Stimulated activated naive B cell treated with anti-CD40 and anti-IgM and Interleukin-4, amounts not matched to agents 10 μg/mL and 1 μg/mL and 100 μg/mL, for 72 hours (primary cell): ENCODE results near the gene NPIPB8.
"Not testable (repeated sequence)": the region's sequence is repeated elsewhere in the genome, so short reads cannot be mapped to it uniquely, and the experiment has no call there.

Experiments used
- ATAC-seq, 2 donors: fragments of 150-1000 bp; cut with Tn5 transposase; replicated peaks; 2 replicates each; pipeline ENCODE4 v1.10.0; 2021; ENCODE audit warnings: moderate library complexity in 1 of 2
- DNase-seq: peaks from one replicate; pipeline ENCODE4 v3.0.0; 2021
- H3K27ac Mint-ChIP-seq: one replicate; pipeline ENCODE4 v1.8.0; 2022; ENCODE audit warnings: mild to moderate bottlenecking, mixed read lengths
- H3K27me3 Mint-ChIP-seq, 2 donors: one replicate each; pipeline ENCODE4 v1.8.0; 2022; ENCODE audit warnings: mixed read lengths in 2 of 2
- H3K36me3 Mint-ChIP-seq, 2 donors: one replicate each; pipeline ENCODE4 v1.8.0; 2022; ENCODE audit warnings: mixed read lengths in 2 of 2, mild to moderate bottlenecking in 1 of 2
- H3K4me1 Mint-ChIP-seq, 2 donors: one replicate each; pipeline ENCODE4 v1.8.0; 2022; ENCODE audit warnings: mixed read lengths in 2 of 2, mild to moderate bottlenecking in 1 of 2
- H3K4me3 Mint-ChIP-seq, 2 donors: one replicate each; pipeline ENCODE4 v1.8.0; 2022; ENCODE audit warnings: mild to moderate bottlenecking in 2 of 2, mixed read lengths in 2 of 2, moderate library complexity in 1 of 2
- H3K9me3 Mint-ChIP-seq, 2 donors: one replicate each; pipeline ENCODE4 v1.8.0; 2022; ENCODE audit warnings: mixed read lengths in 2 of 2, mild to moderate bottlenecking in 1 of 2

The NPIPB8 gene

DNA sequence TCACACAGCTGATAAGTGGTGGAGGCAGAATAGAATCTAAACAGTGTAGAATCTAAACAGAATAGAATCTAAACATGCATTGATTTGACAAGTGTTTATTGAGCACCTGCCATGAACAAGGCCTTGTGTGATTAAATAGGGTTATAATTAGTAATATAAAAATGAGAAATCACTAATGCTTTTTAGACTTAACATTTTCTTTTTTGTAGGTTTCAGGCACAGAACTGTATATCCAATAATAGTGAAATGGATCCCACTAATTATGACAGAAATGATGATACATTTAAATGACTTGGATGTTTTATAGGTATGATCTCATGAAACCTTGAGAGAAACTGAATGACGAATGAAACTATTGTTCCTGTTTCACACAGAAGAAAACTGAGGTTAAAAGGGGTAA is at the start of gene NPIPB8:
Gene NPIPB8, plus strand, starts transcription at position 301 of the 400 bp plus-strand sequence. CDS start 296 bp downstream, outside the sequence.
- not testable (repeated sequence) for H3K4me3 Mint-ChIP-seq, H3K9me3 Mint-ChIP-seq, H3K4me1 Mint-ChIP-seq, ATAC-seq, H3K36me3 Mint-ChIP-seq, H3K27me3 Mint-ChIP-seq, H3K27ac Mint-ChIP-seq, DNase-seq

DNA sequence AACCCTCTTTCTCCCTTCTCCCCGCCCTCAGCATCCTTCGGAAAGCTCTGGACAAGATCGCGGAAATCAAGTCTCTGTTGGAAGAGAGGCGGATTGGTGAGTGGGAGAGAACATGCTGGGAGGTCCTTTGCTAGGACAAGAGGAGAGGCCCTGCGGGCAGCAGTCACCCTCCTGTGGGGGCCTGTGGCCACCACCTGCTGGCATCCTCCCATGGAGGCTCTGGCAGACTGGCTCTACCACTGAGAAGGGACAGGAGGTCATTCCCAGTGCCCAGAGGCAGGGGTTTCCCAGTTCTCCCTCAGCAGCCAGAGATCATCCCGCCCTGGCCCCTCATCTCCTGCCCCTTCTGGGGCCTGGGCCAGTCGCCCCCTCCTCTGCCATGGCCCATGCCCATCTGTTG is 48.8 kb upstream of the NPIPB8 start:
- H3K9me3 Mint-ChIP-seq, result no peaks in the 10 kb centered on the region
- H3K4me1 Mint-ChIP-seq, result peaks cover 5 to 11% of the 10 kb centered on the region in 2 donors
- H3K27me3 Mint-ChIP-seq, result no peaks in the 10 kb centered on the region
- no peak for ATAC-seq
- peaks cover 56 to 63% of the 10 kb centered on the region in 2 donors for H3K36me3 Mint-ChIP-seq
- DNase-seq, result no peak
- no peak overlapping the region for H3K4me3 Mint-ChIP-seq
- peak overlapping the region; percentile 25 for H3K27ac Mint-ChIP-seq

DNA sequence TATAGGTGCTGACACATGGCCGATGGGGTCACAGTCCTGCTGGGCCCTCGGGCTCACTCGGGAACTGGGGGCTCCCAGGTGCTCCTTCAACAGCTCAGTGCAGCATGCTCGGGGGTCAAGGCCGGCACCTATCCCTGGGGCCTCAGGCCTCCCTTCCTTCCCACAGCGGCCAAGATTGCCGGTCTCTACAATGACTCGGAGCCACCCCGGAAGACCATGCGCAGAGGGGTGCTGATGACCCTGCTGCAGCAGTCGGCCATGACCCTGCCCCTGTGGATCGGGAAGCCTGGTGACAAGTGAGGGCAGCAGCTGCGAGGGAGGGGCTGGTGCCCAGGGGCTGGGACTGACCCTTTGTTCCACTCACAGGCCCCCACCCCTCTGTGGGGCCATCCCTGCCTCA is 47.9 kb upstream of the NPIPB8 start:
- H3K9me3 Mint-ChIP-seq, result no peaks in the 10 kb centered on the region
- peaks cover 50 to 59% of the 10 kb centered on the region in 2 donors for H3K36me3 Mint-ChIP-seq
- H3K27ac Mint-ChIP-seq, result no peak overlapping the region
- H3K4me3 Mint-ChIP-seq, result no peak overlapping the region
- no peak for DNase-seq
- ATAC-seq, result no peak
- H3K27me3 Mint-ChIP-seq, result no peaks in the 10 kb centered on the region
- H3K4me1 Mint-ChIP-seq, result peaks cover 5 to 11% of the 10 kb centered on the region in 2 donors

DNA sequence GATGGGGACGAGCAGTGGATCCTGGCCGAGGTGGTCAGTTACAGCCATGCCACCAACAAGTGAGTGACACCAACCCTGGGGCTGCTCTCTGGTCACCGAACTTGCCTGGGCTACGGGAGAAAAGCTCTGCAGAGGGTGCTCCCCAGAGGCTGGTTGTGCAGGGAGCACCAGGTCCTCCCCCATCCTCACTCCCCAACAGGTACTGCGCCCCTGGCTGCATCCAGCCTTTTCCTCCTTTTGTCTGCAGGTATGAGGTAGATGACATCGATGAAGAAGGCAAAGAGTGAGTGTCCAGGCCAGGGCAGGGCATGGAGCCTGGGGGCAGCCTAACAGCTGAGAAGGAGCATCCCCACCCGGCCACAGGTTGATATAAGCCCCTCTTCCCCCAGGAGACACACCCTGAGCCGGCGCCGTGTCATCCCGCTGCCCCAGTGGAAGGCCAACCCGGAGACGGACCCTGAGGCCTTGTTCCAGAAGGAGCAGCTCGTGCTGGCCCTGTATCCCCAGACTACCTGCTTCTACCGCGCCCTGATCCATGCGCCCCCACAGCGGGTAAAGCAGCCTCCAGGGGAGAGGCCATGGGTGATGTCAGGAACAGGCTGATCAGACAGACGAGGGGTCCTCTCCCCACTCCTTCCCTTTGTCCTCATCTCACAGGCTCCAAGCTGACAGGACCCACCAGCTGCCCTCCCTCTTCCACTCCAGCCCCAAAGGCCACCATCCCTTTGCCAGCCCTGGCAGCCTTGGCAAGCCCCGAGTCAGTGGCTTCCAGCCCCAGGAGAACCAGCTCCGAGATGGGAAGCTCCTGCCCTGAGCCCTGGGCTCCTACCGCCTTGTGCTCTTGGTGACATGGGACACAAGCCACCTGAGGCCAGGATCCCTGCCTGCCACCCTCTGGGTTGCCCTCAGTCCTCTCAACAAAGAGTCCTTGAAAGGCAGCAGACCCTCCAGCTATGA is 47.2 kb upstream of the NPIPB8 start:
- no peaks in the 10 kb centered on the region for H3K27me3 Mint-ChIP-seq
- no peak for ATAC-seq
- H3K27ac Mint-ChIP-seq, result no peak overlapping the region
- peaks cover 46 to 52% of the 10 kb centered on the region in 2 donors for H3K36me3 Mint-ChIP-seq
- peaks cover 3 to 9% of the 10 kb centered on the region in 2 donors for H3K4me1 Mint-ChIP-seq
- no peaks in the 10 kb centered on the region for H3K9me3 Mint-ChIP-seq
- no peak for DNase-seq
- no peak overlapping the region for H3K4me3 Mint-ChIP-seq

DNA sequence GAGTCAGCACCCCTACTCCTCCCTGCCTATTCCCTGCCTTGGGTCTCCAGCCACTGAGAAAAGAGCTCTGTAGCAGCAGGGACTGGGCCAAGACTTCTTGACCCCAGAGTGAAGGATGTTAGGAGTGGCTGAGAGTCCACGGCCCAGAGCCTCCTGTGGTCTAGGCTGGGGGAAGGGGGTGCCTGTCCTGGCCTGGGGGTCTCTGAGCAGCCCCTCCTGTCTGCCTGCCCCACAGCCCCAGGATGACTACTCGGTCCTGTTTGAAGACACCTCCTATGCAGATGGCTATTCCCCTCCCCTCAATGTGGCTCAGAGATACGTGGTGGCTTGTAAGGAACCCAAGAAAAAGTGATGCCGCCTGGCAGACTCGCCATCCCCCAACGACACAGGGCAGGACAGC is 46.5 kb upstream of the NPIPB8 start:
- DNase-seq, result no peak
- Mint-ChIP-seq H3K4me1 (peaks cover 0 to 4% of the 10 kb centered on the region in 2 donors), H3K27ac (no peak overlapping the region), H3K36me3 (peaks cover 42 to 48% of the 10 kb centered on the region in 2 donors), H3K27me3 (no peaks in the 10 kb centered on the region), H3K9me3 (no peaks in the 10 kb centered on the region), H3K4me3 (no peak overlapping the region)
- no peak for ATAC-seq

DNA sequence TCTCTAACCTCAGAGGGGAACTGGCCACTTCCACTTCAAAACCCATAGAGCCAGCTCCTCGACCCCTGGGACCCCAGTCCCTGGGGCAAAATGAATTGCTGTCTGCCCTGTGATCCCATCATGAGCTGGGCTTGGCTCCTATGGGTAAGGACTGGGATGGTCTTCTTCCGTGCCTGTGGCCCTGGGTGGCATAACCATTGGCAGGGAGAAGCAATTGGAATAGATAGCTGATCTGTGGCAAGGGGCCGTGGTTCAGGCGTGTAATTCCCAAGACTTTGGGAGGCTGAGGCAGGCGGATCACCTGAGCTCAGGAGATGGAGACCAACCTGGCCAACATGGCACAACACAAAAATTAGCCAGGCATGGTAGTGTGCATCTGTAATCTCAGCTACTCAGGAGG is 45.4 kb upstream of the NPIPB8 start:
- DNase-seq (no peak), ATAC-seq (no peak)
- Mint-ChIP-seq H3K4me3 (no peak overlapping the region), H3K9me3 (no peaks in the 10 kb centered on the region), H3K27ac (peak overlapping the region; percentile 76), H3K4me1 (peaks cover 2 to 4% of the 10 kb centered on the region in 2 donors), H3K27me3 (peaks cover 7 to 8% of the 10 kb centered on the region in 2 donors), H3K36me3 (peaks cover 38 to 39% of the 10 kb centered on the region in 2 donors)

DNA sequence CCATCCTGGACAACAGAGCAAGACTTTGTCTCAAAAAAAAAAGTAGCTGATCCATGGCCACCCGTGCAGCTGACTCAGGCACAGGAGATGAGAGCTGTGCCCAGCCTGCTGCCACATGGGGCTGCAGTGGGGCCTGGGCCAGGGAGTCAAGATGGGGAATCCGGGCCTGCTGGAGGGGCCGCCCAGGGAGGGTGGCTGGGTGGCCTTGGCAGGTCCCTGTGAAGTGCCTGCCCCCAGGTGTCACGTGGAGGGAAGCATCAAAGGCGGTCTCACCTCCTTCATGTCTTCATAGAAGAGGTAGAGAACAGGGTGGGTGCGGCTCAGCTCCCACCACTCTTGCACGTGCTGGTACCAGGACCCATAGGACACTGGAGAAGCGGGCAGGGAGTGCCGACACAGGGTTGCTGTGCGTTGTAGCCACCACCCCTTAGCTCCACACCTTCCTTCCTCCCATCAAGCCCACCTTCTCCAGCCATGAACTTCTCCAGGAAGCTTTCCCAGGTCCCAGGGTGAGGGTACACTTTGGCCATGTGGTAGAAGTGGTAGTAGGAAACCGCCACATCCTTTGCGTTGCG is 44.8 kb upstream of the NPIPB8 start:
- H3K36me3 Mint-ChIP-seq, result peaks cover 38 to 39% of the 10 kb centered on the region in 2 donors
- H3K4me3 Mint-ChIP-seq, result no peak overlapping the region
- H3K27me3 Mint-ChIP-seq, result peaks cover 7 to 9% of the 10 kb centered on the region in 2 donors

DNA sequence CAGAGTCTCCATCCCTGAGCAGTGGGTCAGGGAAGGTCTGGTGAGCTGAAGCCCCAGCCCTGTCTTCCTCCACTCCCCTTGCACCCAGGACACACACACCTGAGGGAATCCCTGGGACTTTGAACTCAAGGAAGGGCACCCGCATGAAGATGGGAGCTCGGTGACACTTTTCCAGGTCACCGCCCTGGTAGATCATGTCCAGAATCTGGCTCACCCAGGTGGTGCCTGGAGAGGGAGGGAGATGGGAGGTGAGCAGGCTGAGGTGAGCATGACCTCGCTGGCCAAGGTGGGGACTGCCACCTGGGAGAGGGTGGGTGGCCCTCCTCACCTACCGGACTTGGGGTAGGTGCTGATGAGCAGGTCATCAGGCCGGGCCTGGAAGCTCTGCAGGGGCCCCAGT is 42.4 kb upstream of the NPIPB8 start:
- not testable (repeated sequence) for H3K4me1 Mint-ChIP-seq, ATAC-seq, H3K4me3 Mint-ChIP-seq, H3K9me3 Mint-ChIP-seq, H3K27me3 Mint-ChIP-seq, H3K27ac Mint-ChIP-seq, DNase-seq
- peaks cover 24 to 27% of the 10 kb centered on the region in 2 donors for H3K36me3 Mint-ChIP-seq

More for the DNA sequence above, 44.8 kb upstream of the NPIPB8 start:
- ATAC-seq (no peak), DNase-seq (no peak)
- H3K4me1 Mint-ChIP-seq, result peaks cover 3 to 4% of the 10 kb centered on the region in 2 donors
- H3K27ac Mint-ChIP-seq, result no peak overlapping the region
- no peaks in the 10 kb centered on the region for H3K9me3 Mint-ChIP-seq

DNA sequence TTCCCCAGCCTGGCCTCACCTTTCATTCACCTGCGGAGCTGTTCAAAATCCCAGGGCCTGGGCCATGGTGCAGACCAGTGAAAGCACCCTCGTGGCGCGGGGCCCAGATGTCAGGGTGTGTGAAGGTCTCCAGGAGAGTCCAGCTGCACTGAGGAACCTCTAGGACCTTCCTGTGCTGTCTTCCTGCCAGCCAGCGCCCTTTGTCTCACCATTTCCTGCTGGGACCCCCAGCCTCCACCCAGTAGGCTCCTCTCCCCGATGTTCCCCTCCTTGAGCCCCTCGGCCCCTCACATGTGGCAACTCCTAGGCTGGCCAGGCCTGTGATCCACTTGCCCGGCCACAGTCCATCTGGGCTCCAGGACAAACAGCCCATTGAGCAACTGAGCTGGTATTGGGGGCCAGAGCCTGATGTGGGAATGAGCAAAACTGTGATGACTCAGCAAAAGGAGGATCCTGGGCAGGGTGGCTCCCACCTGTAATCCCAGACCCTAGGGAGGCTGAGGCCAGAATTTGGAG is 41.7 kb upstream of the NPIPB8 start:
- ATAC-seq (no peak), DNase-seq (no peak)
- H3K4me3 Mint-ChIP-seq, result no peak overlapping the region
- peaks cover 18 to 20% of the 10 kb centered on the region in 2 donors for H3K36me3 Mint-ChIP-seq
- H3K27me3 Mint-ChIP-seq, result peaks cover 7 to 9% of the 10 kb centered on the region in 2 donors
- H3K4me1 Mint-ChIP-seq, result peaks cover 3 to 4% of the 10 kb centered on the region in 2 donors
- H3K9me3 Mint-ChIP-seq, result no peaks in the 10 kb centered on the region
- no peak overlapping the region for H3K27ac Mint-ChIP-seq

DNA sequence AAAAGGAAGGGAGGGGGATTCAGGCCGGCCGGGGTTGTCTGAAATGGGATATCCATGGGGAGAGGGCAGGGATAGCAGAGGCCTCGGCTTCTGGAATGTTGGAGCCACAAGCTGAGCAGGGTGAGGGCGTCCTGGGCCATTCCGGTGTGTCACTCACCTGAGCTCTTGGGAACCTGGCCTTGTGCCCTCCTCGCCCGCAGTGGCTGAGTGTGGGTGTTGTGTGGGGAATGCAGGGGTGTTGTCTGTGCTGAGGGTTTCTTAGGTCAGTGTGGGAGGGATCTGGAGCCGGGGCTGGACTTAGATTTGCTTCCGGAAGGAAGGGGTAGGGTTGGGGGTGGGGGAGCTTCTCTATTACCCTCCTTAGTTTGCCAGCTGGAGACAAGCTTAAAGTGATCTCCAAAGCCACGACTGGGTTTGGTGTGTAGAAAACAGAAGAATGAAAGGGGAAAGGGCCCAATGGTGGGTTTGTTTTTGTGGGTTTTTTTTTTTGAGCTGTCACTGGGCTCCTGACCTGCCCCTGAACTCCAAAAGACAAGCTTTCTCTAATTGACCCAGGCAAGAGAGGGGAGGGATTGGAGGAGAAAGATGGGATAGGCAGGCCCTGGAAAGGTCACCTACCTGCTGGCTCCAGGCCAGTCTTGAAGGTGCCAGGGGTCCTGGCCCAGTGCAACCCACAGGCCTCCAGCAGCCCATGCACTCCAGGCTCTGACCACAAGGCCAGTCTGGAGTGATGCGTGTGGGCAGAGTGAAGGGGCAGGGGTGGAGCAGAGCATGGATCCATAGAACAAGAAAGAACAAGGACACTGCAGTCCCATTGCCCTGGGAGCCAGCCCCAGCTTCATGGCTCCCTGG is 40.8 kb upstream of the NPIPB8 start, which contains the start of gene SULT1A2:
Gene SULT1A2, minus strand, starts transcription at position 211 of the 852 bp plus-strand sequence. CDS start 1,120 bp downstream, outside the sequence.
- H3K27ac Mint-ChIP-seq, result no peak within 1 kb of the TSS
- no peak within 1 kb of the TSS for H3K4me3 Mint-ChIP-seq
- DNase-seq, result no peak
- H3K9me3 Mint-ChIP-seq, result no peaks in the 10 kb centered on the region
- ATAC-seq, result no peak
- H3K36me3 Mint-ChIP-seq, result peaks cover 10 to 11% of the 10 kb centered on the region in 2 donors
- H3K27me3 Mint-ChIP-seq, result peaks cover 7 to 13% of the 10 kb centered on the region in 2 donors
- peaks cover 4 to 6% of the 10 kb centered on the region in 2 donors for H3K4me1 Mint-ChIP-seq

DNA sequence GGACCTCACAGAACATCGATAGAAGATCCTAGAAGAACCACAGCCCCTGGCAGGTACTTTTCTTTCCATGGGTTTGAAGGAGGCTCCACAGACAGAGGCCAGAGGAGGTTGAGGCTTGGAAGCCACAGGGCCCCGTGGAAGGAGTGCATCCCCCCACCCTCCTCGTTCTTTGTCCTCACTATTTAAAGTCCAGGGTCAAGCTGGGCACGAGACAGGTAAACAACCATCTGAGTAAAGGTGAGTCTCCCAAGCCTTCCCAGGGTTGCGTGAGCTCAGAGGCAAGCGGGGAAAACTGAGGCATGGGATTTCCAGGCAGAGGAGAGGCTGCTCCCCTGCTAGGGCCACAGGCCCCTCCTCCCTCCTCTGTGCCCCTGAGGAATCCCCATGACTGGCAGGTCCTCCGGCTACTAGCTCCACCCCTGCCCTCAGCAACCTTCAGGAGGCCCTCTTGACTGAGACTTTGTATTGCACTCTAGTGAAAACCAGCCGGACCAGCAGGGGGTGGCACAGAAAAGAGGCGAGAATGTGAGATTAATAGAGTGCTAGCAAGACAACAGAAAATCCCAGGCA is 40.1 kb upstream of the NPIPB8 start:
- ATAC-seq (no peak), DNase-seq (no peak)
- H3K9me3 Mint-ChIP-seq, result no peaks in the 10 kb centered on the region
- H3K4me1 Mint-ChIP-seq, result peaks cover 4 to 8% of the 10 kb centered on the region in 2 donors
- H3K27ac Mint-ChIP-seq, result no peak overlapping the region
- H3K36me3 Mint-ChIP-seq, result peaks cover 3 to 4% of the 10 kb centered on the region in 2 donors
- peaks cover 7 to 13% of the 10 kb centered on the region in 2 donors for H3K27me3 Mint-ChIP-seq
- no peak overlapping the region for H3K4me3 Mint-ChIP-seq

DNA sequence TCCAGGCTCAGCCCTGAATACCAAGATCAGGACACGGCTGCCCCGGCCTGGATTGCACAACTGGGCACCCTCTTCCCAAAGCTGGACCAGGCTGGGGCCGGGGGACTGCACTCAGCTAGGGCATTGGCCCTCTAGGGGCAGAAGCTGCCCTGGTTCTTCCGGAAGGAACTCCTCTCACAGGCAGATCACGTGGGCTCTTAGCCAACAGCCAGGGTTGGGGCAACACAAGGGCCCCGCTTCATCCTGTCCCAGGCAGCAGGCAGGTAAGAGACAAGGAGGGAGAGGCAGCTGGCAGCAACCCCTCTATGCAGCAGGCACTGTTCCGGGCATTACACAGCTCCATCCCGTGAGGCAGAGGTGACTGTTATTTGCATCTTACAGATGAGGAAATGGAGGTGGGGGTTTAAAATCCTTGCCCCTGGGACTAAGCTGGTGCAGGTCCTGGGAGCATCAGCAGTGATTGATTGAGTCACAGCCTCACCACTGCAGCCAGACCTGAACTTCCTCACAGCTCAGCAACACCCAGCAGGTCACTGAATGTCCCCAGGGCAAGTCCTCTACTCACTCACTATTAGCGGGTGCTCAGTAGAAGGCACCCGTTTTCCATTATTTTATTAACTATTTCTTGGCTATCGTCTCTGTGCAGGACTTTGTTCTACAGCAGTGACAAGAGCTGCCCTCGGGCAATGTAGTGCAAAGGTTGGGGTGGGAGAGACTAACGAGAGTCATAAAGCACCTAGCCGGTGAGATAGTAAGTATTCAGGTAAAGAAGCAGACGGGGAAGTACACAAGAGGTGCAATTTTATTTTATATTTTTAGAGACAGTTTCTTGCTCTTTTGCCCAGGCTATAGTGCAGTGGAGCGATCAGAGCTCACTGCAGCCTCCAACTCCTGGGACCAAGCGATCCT is 38.2 kb upstream of the NPIPB8 start:
- ATAC-seq, result peak; percentile 76 to 78
- not testable (repeated sequence) for H3K36me3 Mint-ChIP-seq, H3K4me3 Mint-ChIP-seq, H3K9me3 Mint-ChIP-seq, H3K27ac Mint-ChIP-seq, DNase-seq, H3K4me1 Mint-ChIP-seq
- H3K27me3 Mint-ChIP-seq, result peaks cover 7 to 13% of the 10 kb centered on the region in 2 donors

DNA sequence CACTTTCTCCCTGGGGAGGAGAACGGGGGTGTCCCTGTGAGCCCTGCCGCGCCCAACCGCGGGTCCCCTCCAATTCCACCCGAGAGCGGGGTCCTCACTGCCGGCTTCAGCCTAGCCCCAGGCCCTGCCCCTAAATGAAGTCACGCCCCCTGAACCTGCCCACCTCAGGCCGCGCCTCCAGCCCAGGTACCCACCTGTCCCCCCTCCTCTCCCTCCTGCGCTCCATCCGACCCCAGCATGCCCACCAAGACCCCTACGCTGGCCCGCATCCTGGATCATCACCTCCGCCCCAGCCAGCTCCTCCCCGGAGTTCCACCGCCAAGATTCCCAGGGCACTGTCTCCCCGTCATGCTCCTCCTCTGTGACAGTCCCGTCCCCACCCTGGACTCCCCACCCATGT is 36.9 kb upstream of the NPIPB8 start:
- H3K27ac Mint-ChIP-seq, H3K4me1 Mint-ChIP-seq, ATAC-seq, H3K9me3 Mint-ChIP-seq, H3K4me3 Mint-ChIP-seq, DNase-seq, H3K36me3 Mint-ChIP-seq: not testable (repeated sequence)
- peaks cover 7 to 13% of the 10 kb centered on the region in 2 donors for H3K27me3 Mint-ChIP-seq
